ENCODE results near the gene WDR88.

WDR88 gene

GRCh38 chr19:33110137-33110910 lies 21.6 kb upstream of the WDR88 start:
- no peak for TF ChIP-seq CTCF (IDR thresholded peaks at IDR 0.05; ENCODE audit: low read depth, low read length, missing control alignments)

GRCh38 chr19:33111587-33111986 lies 20.3 kb upstream of the WDR88 start:
- DNase-seq (ENCODE audit: low read depth), result no peak
- H3K4me3 ChIP-seq (ENCODE audit: low read depth, low read length), result no peak overlapping the region
- TF ChIP-seq CTCF (IDR thresholded peaks at IDR 0.05; ENCODE audit: low read depth, low read length, missing control alignments), result no peak

More at GRCh38 chr19:33110137-33110910, 21.6 kb upstream of the WDR88 start:
- DNase-seq (ENCODE audit: low read depth), result no peak
- no peak overlapping the region for H3K4me3 ChIP-seq (ENCODE audit: low read depth, low read length)

DNA sequence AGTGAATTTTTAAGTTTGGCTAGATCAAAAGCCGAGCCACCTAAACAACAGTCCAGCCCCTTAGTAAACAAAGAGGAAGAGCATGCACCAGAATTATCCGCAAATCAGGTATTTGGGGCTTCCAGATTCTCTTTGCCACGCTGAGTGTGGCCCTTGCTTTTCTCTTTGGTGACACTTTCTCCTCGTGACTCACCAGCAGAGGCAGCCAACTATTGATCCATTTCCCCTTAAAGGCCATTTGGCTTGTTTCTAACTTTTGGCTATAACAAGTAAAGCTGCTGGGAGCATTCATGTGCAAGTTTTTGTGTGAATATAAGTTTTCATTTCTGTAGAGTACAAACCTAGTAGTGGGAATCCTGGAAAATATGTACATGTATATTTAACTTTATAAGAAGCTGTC lies 17.6 kb upstream of the WDR88 start:
- no peak for TF ChIP-seq CTCF (IDR thresholded peaks at IDR 0.05; ENCODE audit: low read depth, low read length, missing control alignments)
- DNase-seq (ENCODE audit: low read depth), result no peak
- H3K4me3 ChIP-seq (ENCODE audit: low read depth, low read length), result no peak overlapping the region

DNA sequence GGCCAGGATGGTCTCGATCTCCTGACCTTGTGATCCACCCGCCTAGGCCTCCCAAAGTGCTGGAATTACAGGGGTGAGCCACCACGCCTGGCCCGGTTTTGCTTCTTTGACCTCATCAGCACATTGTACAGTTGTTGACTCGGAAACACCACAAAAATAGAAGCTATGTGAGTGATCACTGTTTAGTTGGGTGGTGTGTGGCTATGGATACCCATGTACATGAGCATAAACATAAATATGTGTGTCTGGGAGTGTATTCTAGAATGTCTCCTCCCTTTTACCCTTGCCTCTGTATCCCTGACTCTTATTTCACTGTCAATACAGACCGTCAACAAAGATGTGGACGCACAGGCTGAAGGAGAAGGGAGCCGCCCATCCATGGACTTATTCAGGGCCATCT lies 14.4 kb upstream of the WDR88 start:
- DNase-seq (ENCODE audit: low read depth), result no peak
- TF ChIP-seq CTCF (IDR thresholded peaks at IDR 0.05; ENCODE audit: low read depth, low read length, missing control alignments), result no peak
- no peak overlapping the region for H3K4me3 ChIP-seq (ENCODE audit: low read depth, low read length)

DNA sequence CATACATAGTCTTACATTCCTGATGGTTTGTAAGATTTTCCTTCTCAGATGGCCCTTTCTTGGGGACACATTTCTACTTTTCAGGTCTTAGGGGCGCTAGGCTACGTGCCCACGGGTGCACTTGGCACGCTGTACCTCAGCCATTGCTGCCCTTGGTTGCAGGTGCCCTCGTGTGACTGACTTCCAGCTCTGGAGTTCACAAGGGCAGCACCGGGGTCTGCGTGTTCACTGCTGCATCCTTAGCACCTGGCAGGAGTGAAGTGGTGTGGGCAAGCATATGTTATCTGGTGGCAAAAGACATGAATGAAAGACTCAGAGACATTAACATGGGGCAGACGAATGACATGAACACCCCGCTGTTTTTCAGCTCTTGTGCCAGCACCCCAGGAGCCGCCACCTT lies 13.3 kb upstream of the WDR88 start:
- TF ChIP-seq CTCF (IDR thresholded peaks at IDR 0.05; ENCODE audit: low read depth, low read length, missing control alignments), result no peak
- DNase-seq (ENCODE audit: low read depth), result no peak
- no peak overlapping the region for H3K4me3 ChIP-seq (ENCODE audit: low read depth, low read length)

- TF ChIP-seq CTCF (IDR thresholded peaks at IDR 0.05; ENCODE audit: low read depth, low read length, missing control alignments), result no peak
- no peak overlapping the region for H3K4me3 ChIP-seq (ENCODE audit: low read depth, low read length)
- no peak for DNase-seq (ENCODE audit: low read depth)
Observed at GRCh38 chr19:33124207-33125098, 7.5 kb upstream of the WDR88 start.

All from GM12864 (cell line).